Thymus (tissue), 11 donors: ENCODE results near the gene SKAP1. TPM values are rescaled to one million over a fixed set of nuclear protein-coding genes. Genes with fewer than 3 reads are reported as not detected.
"Not testable (repeated sequence)": the region's sequence is repeated elsewhere in the genome, so short reads cannot be mapped to it uniquely, and the experiment has no call there.

Experiments used
- DNase-seq, 9 donors: peaks; one replicate each; pipeline ENCODE4 v3.0.0-alpha.2; 2013; ENCODE audit warnings: low spot score in 9 of 9, low read depth in 6 of 9, missing footprints in 1 of 9
- H3K27ac ChIP-seq, 2 donors: one replicate each; pipeline ENCODE4 v1.5.1; 2013; ENCODE audit warnings: control low read depth in 1 of 2, low read depth in 1 of 2, low read length in 1 of 2, mild to moderate bottlenecking in 1 of 2, moderate library complexity in 1 of 2
- H3K27me3 ChIP-seq, 2 donors: one replicate each; pipeline ENCODE4 v1.5.1; 2013; ENCODE audit warnings: low read length in 1 of 2; ENCODE audit not compliant: control insufficient read depth in 2 of 2, insufficient read depth in 1 of 2
- H3K36me3 ChIP-seq, 2 donors: one replicate each; pipeline ENCODE4 v1.5.1; 2013; ENCODE audit warnings: low read length in 1 of 2, mild to moderate bottlenecking in 1 of 2, moderate library complexity in 1 of 2; ENCODE audit not compliant: control insufficient read depth in 2 of 2, insufficient read depth in 2 of 2
- H3K4me1 ChIP-seq, 2 donors: one replicate each; pipeline ENCODE4 v1.5.1; 2013; ENCODE audit warnings: low read length in 2 of 2; ENCODE audit not compliant: control insufficient read depth in 2 of 2, insufficient read depth in 2 of 2
- H3K4me3 ChIP-seq, 2 donors: one replicate each; pipeline ENCODE4 v1.5.1; 2013; ENCODE audit warnings: low read length in 2 of 2, control low read depth in 1 of 2, mild to moderate bottlenecking in 1 of 2
- H3K9me3 ChIP-seq, 2 donors: one replicate each; pipeline ENCODE4 v1.5.1; 2013; ENCODE audit warnings: low read length in 1 of 2, mild to moderate bottlenecking in 1 of 2; ENCODE audit not compliant: control insufficient read depth in 2 of 2, insufficient read depth in 1 of 2
- WGBS: extraction: QIAGEN DNeasy Blood & Tissue Kit; methylation state at CpG from one replicate; pipeline ENCODE4 v1.1.7; 2013; 5-methylcytosine and 5-hydroxymethylcytosine counted together
- polyA plus RNA-seq: library from polyadenylated mRNA; stranded (reverse); fragments of 200-250 nt; gene quantifications from one replicate; pipeline ENCODE4 v1.2.3, GENCODE V29; 2013
- total RNA-seq: library from RNA; stranded (reverse); fragments of 120-200 nt; gene quantifications from one replicate; pipeline ENCODE4 v1.2.4, GENCODE V29; 2013
- donor health status: healthy.

The SKAP1 gene
- total and polyA plus RNA-seq, 2 donors = 28.8 to 64.4 TPM

- no peak for DNase-seq
- no peak overlapping the region for H3K27ac ChIP-seq
- H3K36me3 ChIP-seq = no peaks in the 10 kb centered on the region
- 96% methylated on average over 2 of the region's 2 CpGs for WGBS
- H3K9me3 ChIP-seq = no peaks in the 10 kb centered on the region
- H3K4me1 ChIP-seq = peaks cover 0 to 3% of the 10 kb centered on the region in 2 donors
- no peaks in the 10 kb centered on the region for H3K27me3 ChIP-seq
- H3K4me3 ChIP-seq = no peak overlapping the region
Measured at GRCh38 chr17:48246612-48247011, 183.4 kb downstream of the SKAP1 start.

DNA sequence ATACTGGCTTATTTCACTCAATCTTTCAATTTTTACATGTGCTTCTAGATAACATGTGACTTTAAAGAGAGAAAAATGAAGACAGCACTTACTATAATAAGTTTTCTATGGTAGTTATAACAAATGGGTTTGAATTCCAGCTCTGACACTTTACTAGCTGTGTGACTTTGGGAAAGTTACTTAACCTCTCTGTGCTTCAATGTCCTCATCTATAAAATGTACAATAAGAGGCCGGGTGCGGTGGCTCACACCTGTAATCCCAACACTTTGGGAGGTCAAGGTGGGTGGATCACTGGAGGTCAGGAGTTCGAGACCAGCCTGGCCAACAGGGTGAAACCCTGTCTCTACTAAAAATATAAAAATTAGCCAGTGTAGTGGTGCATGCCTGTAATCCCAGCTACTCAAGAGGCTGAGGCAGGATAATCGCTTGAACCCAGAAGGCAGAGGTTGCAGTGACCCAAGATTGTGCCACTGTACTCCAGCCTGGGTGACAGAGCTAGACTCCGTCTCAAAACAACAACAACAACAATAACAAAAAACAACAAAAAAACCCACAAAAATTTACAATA is 184.5 kb downstream of the SKAP1 start:
- 97% methylated on average over 5 of the region's 5 CpGs for WGBS

GRCh38 chr17:48244814-48245213 is 185.2 kb downstream of the SKAP1 start:
- DNase-seq = no peak
- 96% methylated on average over 1 of the region's 1 CpG for WGBS
- H3K36me3 ChIP-seq = no peaks in the 10 kb centered on the region
- peaks cover 0 to 3% of the 10 kb centered on the region in 2 donors for H3K4me1 ChIP-seq
- H3K27ac ChIP-seq = no peak overlapping the region
- H3K4me3 ChIP-seq = no peak overlapping the region
- no peaks in the 10 kb centered on the region for H3K9me3 ChIP-seq
- H3K27me3 ChIP-seq = no peaks in the 10 kb centered on the region

More for the DNA sequence above, 184.5 kb downstream of the SKAP1 start:
- DNase-seq, H3K4me1 ChIP-seq, H3K36me3 ChIP-seq, H3K4me3 ChIP-seq, H3K9me3 ChIP-seq, H3K27ac ChIP-seq, H3K27me3 ChIP-seq: not testable (repeated sequence)

- H3K4me1 ChIP-seq = peaks cover 0 to 3% of the 10 kb centered on the region in 2 donors
- H3K27ac ChIP-seq = no peak overlapping the region
- no peaks in the 10 kb centered on the region for H3K9me3 ChIP-seq
- peak in 2 of 9 donors; percentile 5 to 21 for DNase-seq
- WGBS = 9% methylated on average over 3 of the region's 3 CpGs
- H3K36me3 ChIP-seq = no peaks in the 10 kb centered on the region
- no peaks in the 10 kb centered on the region for H3K27me3 ChIP-seq
- H3K4me3 ChIP-seq = no peak overlapping the region
Measured at GRCh38 chr17:48244121-48244711, 185.8 kb downstream of the SKAP1 start.

GRCh38 chr17:48241770-48242497 is 188.1 kb downstream of the SKAP1 start:
- Histone ChIP-seq H3K27ac (no peak overlapping the region), H3K27me3 (no peaks in the 10 kb centered on the region), H3K36me3 (no peaks in the 10 kb centered on the region), H3K4me1 (peaks cover 0 to 3% of the 10 kb centered on the region in 2 donors), H3K4me3 (no peak overlapping the region), H3K9me3 (no peaks in the 10 kb centered on the region)
- DNase-seq = no peak
- 92% methylated on average over 7 of the region's 7 CpGs for WGBS

- Histone ChIP-seq H3K27ac (no peak overlapping the region), H3K9me3 (no peaks in the 10 kb centered on the region), H3K27me3 (no peaks in the 10 kb centered on the region), H3K4me1 (peaks cover 0 to 3% of the 10 kb centered on the region in 2 donors), H3K36me3 (no peaks in the 10 kb centered on the region), H3K4me3 (no peak overlapping the region)
- 48% methylated on average over 1 of the region's 1 CpG for WGBS
- no peak for DNase-seq
Measured at GRCh38 chr17:48241131-48241591, 188.9 kb downstream of the SKAP1 start.

DNA sequence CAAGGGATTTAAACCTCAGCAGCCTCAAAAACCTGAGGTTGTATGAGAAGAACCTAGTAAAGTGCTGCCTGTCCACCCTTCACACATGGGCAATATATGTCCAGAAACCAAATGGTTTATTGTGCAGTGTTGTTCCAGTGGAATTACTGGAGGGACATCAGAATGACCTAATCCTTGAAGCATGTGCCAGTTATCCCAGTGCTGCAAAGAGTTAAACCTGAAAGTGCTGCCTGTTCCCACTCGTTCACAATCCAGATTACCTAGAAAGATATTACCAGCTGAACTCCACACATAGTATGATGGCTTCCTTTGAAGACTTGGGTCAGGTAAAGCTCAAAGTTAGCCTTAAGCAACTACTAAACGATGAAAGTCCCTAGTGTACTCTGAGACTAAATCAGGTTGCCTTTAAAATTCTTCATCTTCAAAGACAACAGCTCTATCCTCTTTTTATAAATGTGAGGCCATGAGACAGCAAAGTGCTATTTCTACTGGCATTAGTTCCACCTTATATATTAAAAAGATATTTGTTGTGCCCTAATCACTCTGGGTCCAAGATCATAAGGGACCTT is 189.4 kb downstream of the SKAP1 start:
- Histone ChIP-seq H3K27ac (no peak overlapping the region), H3K9me3 (no peaks in the 10 kb centered on the region), H3K36me3 (no peaks in the 10 kb centered on the region), H3K27me3 (no peaks in the 10 kb centered on the region), H3K4me3 (no peak overlapping the region), H3K4me1 (peaks cover 0 to 3% of the 10 kb centered on the region in 2 donors)
- 81% methylated on average over 2 of the region's 2 CpGs for WGBS
- DNase-seq = no peak

- no peak overlapping the region for H3K27ac ChIP-seq
- 93% methylated on average over 2 of the region's 2 CpGs for WGBS
- peaks cover 0 to 3% of the 10 kb centered on the region in 2 donors for H3K4me1 ChIP-seq
- H3K27me3 ChIP-seq = no peaks in the 10 kb centered on the region
- no peak overlapping the region for H3K4me3 ChIP-seq
- DNase-seq = no peak
- no peaks in the 10 kb centered on the region for H3K36me3 ChIP-seq
- H3K9me3 ChIP-seq = no peaks in the 10 kb centered on the region
Measured at GRCh38 chr17:48240122-48240521, 189.9 kb downstream of the SKAP1 start.

DNA sequence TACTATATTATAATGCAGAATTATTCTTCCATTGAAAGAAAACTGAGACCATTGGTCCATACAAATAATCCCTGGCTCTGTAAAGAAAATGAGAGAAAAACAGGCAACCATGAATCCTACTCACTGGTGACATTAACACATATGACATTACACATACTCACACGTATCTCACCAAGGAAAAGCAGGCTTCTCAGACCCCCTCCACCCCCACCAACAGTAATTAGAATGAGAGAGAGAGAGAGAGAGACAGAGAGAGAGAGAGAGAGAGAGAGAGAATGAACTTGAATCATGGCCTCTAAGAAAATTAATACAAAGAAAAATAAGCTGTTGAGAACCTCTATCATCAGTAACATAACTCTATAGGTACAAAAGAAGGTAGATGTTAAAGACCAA is 190.4 kb downstream of the SKAP1 start:
- H3K4me1 ChIP-seq = peaks cover 0 to 3% of the 10 kb centered on the region in 2 donors
- H3K9me3 ChIP-seq = no peaks in the 10 kb centered on the region
- WGBS = 93% methylated on average over 1 of the region's 1 CpG
- no peaks in the 10 kb centered on the region for H3K27me3 ChIP-seq
- H3K27ac ChIP-seq = no peak overlapping the region
- no peaks in the 10 kb centered on the region for H3K36me3 ChIP-seq
- no peak for DNase-seq
- no peak overlapping the region for H3K4me3 ChIP-seq
